Adrenal gland (tissue), 12 donors: ENCODE results near the gene OSBP2. TPM values are rescaled to one million over a fixed set of nuclear protein-coding genes. Genes with fewer than 3 reads are reported as not detected.

ENCODE experiments used
- DNase-seq, 7 donors: peaks; one replicate each; pipeline ENCODE4 v3.0.0-alpha.2; 2019 to 2020
- H3K27ac ChIP-seq, 5 donors: fragments of 200-600 bp; sonication (generic) in 4 of 5; 1 replicate in 3 of 5; 2 replicates in 2 of 5; pipeline versions ENCODE4 v1.5.1 to v1.8.0; 2016 to 2020; ENCODE audit warnings: mild to moderate bottlenecking in 1 of 5
- H3K27me3 ChIP-seq: fragments of 200-600 bp; 2 replicates; pipeline ENCODE4 v1.8.0; 2021
- H3K36me3 ChIP-seq, 2 donors: fragments of 200-600 bp; replicated peaks in 1 of 2; 1 replicate in 1 of 2; 2 replicates in 1 of 2; pipeline versions ENCODE4 v1.5.1 to v1.8.0; 2018 to 2022
- H3K4me1 ChIP-seq, 2 donors: fragments of 200-600 bp; replicated peaks in 1 of 2; 1 replicate in 1 of 2; 2 replicates in 1 of 2; pipeline versions ENCODE4 v1.5.1 to v1.8.0; 2018 to 2021
- H3K4me3 ChIP-seq, 4 donors: fragments of 200-600 bp; sonication (generic) in 3 of 4; one replicate each; pipeline ENCODE4 v1.5.1; 2016 to 2018
- H3K9me3 ChIP-seq, 3 donors: fragments of 200-600 bp; sonication (generic) in 1 of 3; replicated peaks in 1 of 3; 1 replicate in 2 of 3; 2 replicates in 1 of 3; pipeline versions ENCODE4 v1.5.1 to v1.8.0; 2016 to 2021
- POLR2A ChIP-seq, 2 donors: fragments of 450-650 bp; IDR thresholded peaks; one replicate each; pipeline ENCODE4 v1.6.1; 2017; ENCODE audit warnings: antibody characterized with exemption in 2 of 2, mild to moderate bottlenecking in 2 of 2, moderate library complexity in 1 of 2
- WGBS, 4 donors: extraction: QIAGEN DNeasy Blood & Tissue Kit in 2 of 4; methylation state at CpG; one replicate each; pipeline versions ENCODE4 v1.1.5 to v1.1.7; 2013 to 2017; 5-methylcytosine and 5-hydroxymethylcytosine counted together
- intact Hi-C, 2 donors: fragments of 100-400 bp; cut with DNase I; formaldehyde crosslinking; loops; one replicate each; pipeline versions ENCODE4 v1.14.1 to v1.15.0; 2022 to 2023
- polyA plus RNA-seq, 3 donors: library from polyadenylated mRNA; stranded (reverse); fragments of 200-250 nt in 2 of 3; fragments of 350-450 nt in 1 of 3; fragmentation: Illumina TruSeq in 1 of 3; extraction: RNeasy Lipid Tissue Mini Kit (QIAGEN cat#74804) in 1 of 3; gene quantifications; one replicate each; pipeline ENCODE4 v1.2.3, GENCODE V29; 2013 to 2014
- total RNA-seq, 9 donors: library from RNA; depleted of rRNA in 4 of 9; stranded (reverse); fragments of >200 nt in 4 of 9; fragments of 120-200 nt in 1 of 9; fragmentation: NEBNext Ultra II Directional in 1 of 9; extraction: Animal tissue kit (Norgen Biotek cat#: 25700) in 1 of 9; gene quantifications; one replicate each; pipeline versions ENCODE4 v1.1.0 to v1.2.4, GENCODE V29; 2013 to 2023
- TF ChIP-seq, protein P1 (sequence below), 6 experiments: fragments of 450-650 bp in 4 of 6; fragments of 200-600 bp in 2 of 6; sonication (generic) in 1 of 6; IDR thresholded peaks; 1 replicate in 5 of 6; 2 replicates in 1 of 6; pipeline versions ENCODE4 v1.5.1 to v1.8.0; 2016 to 2021; ENCODE audit warnings: antibody characterized with exemption in 6 of 6, mild to moderate bottlenecking in 2 of 6, moderate library complexity in 1 of 6
- donor health status: healthy with polysubstance abuse.
- donor health status: Bipolar disorder and iron deficiency.
- donor health status: DM: yes; HTN: yes; CAD: no.
- donor health status: DM: no; HTN: no; CAD: no.
- donor health status: DM: no; HTN: no; CAD: no.
- donor health status: DM: yes; HTN: yes; CAD: no.

OSBP2 gene
- total and polyA plus RNA-seq, 12 donors: 7.3 to 35.6 (median 19.7) TPM

DNA sequence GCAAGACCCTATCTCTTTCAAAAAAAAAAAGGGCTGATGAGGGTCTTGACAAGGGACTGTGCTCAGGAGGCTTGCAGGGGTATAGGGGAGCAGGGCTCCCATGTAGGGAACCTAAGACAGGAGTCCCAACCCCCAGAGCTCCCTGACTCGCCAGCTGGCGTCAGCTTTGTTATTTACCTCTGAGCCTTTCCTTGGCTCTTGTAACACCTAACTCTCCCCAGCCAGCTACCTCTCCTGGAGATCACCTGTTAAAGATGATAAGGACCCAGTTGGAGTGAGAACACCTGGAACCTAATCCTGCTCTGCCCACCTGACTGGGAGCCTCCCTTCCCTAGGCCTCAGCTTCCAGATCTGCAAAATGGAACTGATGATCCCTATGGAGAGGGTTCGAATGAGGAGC lies 45.8 kb upstream of the OSBP2 start:
- intact Hi-C loops: no loop called here
- Histone ChIP-seq H3K27ac (no peak overlapping the region), H3K27me3 (no peaks in the 10 kb centered on the region), H3K9me3 (no peaks in the 10 kb centered on the region), H3K4me3 (no peak overlapping the region), H3K4me1 (peaks cover 0 to 2% of the 10 kb centered on the region in 2 donors), H3K36me3 (no peaks in the 10 kb centered on the region)
- DNase-seq: no peak
- 88 to 98% (median 95%) methylated on average over 3 of the region's 3 CpGs for whole genome bisulfite sequencing, 4 donors
- no peak for TF ChIP-seq POLR2A (IDR thresholded peaks at IDR 0.05)
- TF ChIP-seq, protein P1, sequence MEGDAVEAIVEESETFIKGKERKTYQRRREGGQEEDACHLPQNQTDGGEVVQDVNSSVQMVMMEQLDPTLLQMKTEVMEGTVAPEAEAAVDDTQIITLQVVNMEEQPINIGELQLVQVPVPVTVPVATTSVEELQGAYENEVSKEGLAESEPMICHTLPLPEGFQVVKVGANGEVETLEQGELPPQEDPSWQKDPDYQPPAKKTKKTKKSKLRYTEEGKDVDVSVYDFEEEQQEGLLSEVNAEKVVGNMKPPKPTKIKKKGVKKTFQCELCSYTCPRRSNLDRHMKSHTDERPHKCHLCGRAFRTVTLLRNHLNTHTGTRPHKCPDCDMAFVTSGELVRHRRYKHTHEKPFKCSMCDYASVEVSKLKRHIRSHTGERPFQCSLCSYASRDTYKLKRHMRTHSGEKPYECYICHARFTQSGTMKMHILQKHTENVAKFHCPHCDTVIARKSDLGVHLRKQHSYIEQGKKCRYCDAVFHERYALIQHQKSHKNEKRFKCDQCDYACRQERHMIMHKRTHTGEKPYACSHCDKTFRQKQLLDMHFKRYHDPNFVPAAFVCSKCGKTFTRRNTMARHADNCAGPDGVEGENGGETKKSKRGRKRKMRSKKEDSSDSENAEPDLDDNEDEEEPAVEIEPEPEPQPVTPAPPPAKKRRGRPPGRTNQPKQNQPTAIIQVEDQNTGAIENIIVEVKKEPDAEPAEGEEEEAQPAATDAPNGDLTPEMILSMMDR (IDR thresholded peaks at IDR 0.05): no peak

DNA sequence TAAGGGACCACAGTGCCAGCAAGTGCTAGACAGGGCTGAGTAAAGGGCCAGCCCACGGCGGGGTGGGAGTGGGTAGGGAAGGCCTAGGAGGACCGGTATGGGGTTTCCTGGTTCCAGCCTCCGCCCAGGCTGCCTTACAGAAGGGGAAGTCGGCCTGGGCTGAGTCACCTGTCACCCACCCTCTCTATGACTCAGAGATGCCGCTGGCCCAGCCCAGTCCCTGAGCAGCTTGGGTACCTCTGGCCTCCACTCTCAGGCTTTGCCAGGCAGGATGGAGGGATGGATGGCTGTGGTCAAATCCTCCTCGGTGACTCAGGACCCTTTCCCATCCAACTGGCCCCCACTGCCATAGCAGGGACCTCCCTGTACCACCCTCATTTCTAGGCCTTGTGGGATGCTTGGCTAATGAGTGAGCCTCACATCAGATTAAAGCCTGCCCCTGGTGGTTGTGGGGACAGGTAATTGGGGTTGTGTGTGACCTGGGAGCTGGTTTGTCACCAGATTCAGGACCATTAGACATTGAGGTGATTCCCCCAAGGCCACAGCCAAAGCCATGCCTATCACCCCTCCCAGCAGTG lies 45.2 kb upstream of the OSBP2 start:
- TF ChIP-seq, protein P1 (IDR thresholded peaks at IDR 0.05): no peak
- no peak for TF ChIP-seq POLR2A (IDR thresholded peaks at IDR 0.05)
- intact Hi-C loops: no loop called here
- no peaks in the 10 kb centered on the region for H3K4me1 ChIP-seq
- WGBS, 4 donors: 30 to 56% (median 46%) methylated on average over 4 to 7 of the region's 7 CpGs
- no peaks in the 10 kb centered on the region for H3K36me3 ChIP-seq
- peak in 5 of 7 donors; percentile 49 to 86 (median 66) for DNase-seq
- H3K9me3 ChIP-seq: no peaks in the 10 kb centered on the region
- H3K27me3 ChIP-seq: no peaks in the 10 kb centered on the region
- no peak overlapping the region for H3K27ac ChIP-seq
- H3K4me3 ChIP-seq: no peak overlapping the region

DNA sequence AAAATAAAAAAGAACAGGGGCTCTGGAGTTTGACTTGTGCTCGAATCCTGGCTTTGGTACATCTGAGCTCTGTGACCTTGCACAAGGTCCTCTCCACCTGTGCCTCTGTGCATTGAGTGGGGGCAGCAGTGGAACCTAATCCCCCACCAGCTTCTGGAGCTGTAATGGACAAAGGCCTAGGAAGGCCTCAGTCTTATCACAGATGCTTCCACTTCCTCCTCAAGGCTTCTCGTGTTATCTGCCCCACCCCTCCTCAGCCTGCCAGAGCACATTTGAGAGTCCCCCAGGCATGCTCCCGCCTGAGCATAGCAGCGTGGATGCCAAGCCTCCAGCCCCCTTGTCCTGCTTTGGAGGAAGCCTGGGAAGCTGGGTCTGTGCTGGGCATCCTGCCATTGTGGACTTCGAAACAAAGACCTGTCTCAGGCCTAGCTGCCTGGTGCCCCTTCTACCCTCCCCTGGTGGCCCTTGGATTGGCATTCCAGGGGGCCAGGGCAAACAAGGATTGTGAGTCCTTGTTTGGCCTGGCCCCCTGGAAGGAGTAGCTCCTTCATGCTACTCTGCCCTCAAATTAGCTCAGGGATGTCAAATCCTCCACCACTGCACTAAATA lies 44.1 kb upstream of the OSBP2 start:
- Histone ChIP-seq H3K4me3 (no peak overlapping the region), H3K27me3 (no peaks in the 10 kb centered on the region), H3K4me1 (no peaks in the 10 kb centered on the region), H3K9me3 (no peaks in the 10 kb centered on the region), H3K36me3 (no peaks in the 10 kb centered on the region), H3K27ac (no peak overlapping the region)
- intact Hi-C loops: no loop called here
- WGBS, 4 donors: 51 to 79% (median 67%) methylated on average over 2 to 5 of the region's 5 CpGs
- no peak for DNase-seq
- TF ChIP-seq POLR2A (IDR thresholded peaks at IDR 0.05): no peak
- TF ChIP-seq, protein P1 (IDR thresholded peaks at IDR 0.05): no peak

DNA sequence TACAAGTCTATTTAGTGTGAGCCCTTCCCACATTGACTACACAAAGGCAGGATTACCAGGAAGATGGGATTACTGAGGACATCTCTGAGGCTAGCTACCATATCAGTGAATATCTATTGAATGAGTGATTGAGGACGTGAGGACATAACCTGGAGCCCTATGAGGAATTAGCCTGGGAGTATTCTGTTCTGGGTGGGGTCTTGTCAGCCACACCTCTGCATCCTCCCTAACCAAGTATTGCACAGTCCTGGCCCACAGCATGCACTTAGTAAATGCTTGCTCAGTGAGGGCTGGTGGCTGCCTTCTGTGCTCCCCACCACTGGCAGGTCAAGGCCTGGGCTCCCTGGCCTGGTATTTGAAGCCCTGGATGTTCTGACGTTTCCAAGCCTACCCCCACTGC lies 41.8 kb upstream of the OSBP2 start:
- Histone ChIP-seq H3K9me3 (no peaks in the 10 kb centered on the region), H3K27me3 (no peaks in the 10 kb centered on the region), H3K4me3 (no peak overlapping the region), H3K4me1 (no peaks in the 10 kb centered on the region), H3K27ac (no peak overlapping the region), H3K36me3 (no peaks in the 10 kb centered on the region)
- TF ChIP-seq POLR2A (IDR thresholded peaks at IDR 0.05): no peak
- TF ChIP-seq, protein P1 (IDR thresholded peaks at IDR 0.05): no peak
- intact Hi-C loops: no loop called here
- DNase-seq: no peak
- 75 to 100% (median 85%) methylated on average over 2 of the region's 2 CpGs for WGBS, 4 donors
